K562 (cell line): ENCODE measurements around the gene HOOK1.

Experiments
- ATF3 ChIP-seq, 2 experiments: fragments of 450-650 bp in 1 of 2; sonication (generic) in 1 of 2; formaldehyde crosslinking in 1 of 2; IDR thresholded peaks in 1 of 2; conservative IDR thresholded peaks in 1 of 2; 2 replicates each; pipeline versions ENCODE4 v1.6.1 to v1.8.1; 2016 to 2023; ENCODE audit warnings: mild to moderate bottlenecking in 2 of 2, moderate library complexity in 2 of 2, inconsistent platforms in 1 of 2, missing genetic modification reagents in 1 of 2
- CTCF ChIP-seq, 3 experiments: IDR thresholded peaks in 2 of 3; conservative IDR thresholded peaks in 1 of 3; 2 replicates each; pipeline ENCODE4 v1.5.1; 2011 to 2012; ENCODE audit warnings: low read length in 3 of 3, mild to moderate bottlenecking in 3 of 3, control low read depth in 2 of 3, improper control_type of control experiment in 1 of 3, inconsistent platforms in 1 of 3, low read depth in 1 of 3, mixed read lengths in 1 of 3, moderate library complexity in 1 of 3; ENCODE audit not compliant: insufficient read depth in 2 of 3
- ELF2 ChIP-seq: fragments of 250-450 bp; sonication (Bioruptor Pico); IDR thresholded peaks from 2 replicates; pipeline ENCODE4 v1.5.0; 2021; ENCODE audit warnings: mild to moderate bottlenecking
- MAFG ChIP-seq: fragments of 450-650 bp; conservative IDR thresholded peaks from 2 replicates; pipeline ENCODE4 v1.6.1; 2016; ENCODE audit warnings: missing genetic modification characterization, missing compliant biosample characterization
- NR3C1 ChIP-seq: sonication (generic); formaldehyde crosslinking; IDR thresholded peaks from 2 replicates; pipeline ENCODE4 v1.8.1; 2022; ENCODE audit warnings: missing genetic modification reagents
- POLR2A ChIP-seq: fragments of 450-650 bp; conservative IDR thresholded peaks from 2 replicates; pipeline ENCODE4 v1.6.1; 2016
- YY1 ChIP-seq, 3 experiments: IDR thresholded peaks; 2 replicates each; pipeline ENCODE4 v1.6.1; 2011; ENCODE audit warnings: low read length in 2 of 3, mild to moderate bottlenecking in 2 of 3, moderate library complexity in 2 of 3, borderline replicate concordance in 1 of 3, control low read depth in 1 of 3, low read depth in 1 of 3; ENCODE audit not compliant: insufficient read depth in 3 of 3, insufficient replicate concordance in 2 of 3, control insufficient read depth in 1 of 3, insufficient read length in 1 of 3; ENCODE audit errors: extremely low read depth in 1 of 3
- ZNF75A ChIP-seq: fragments of 450-650 bp; formaldehyde crosslinking; IDR thresholded peaks from 2 replicates; pipeline ENCODE4 v1.4.0; 2020; ENCODE audit warnings: mild to moderate bottlenecking

- TF ChIP-seq POLR2A, result no peak
- TF ChIP-seq YY1 (IDR thresholded peaks at IDR 0.05; ENCODE audit: borderline replicate concordance in 1 of 3, control insufficient read depth in 1 of 3, extremely low read depth in 1 of 3, insufficient read depth in 3 of 3, insufficient read length in 1 of 3, insufficient replicate concordance in 2 of 3, low read depth in 1 of 3, low read length in 2 of 3), result no peak
- no peak for TF ChIP-seq ELF2 (CRISPR knock-in tag)
- no peak for TF ChIP-seq ZNF75A (CRISPR knock-in tag)
- no peak for TF ChIP-seq CTCF (IDR thresholded peaks at IDR 0.05 in 2 of 3, conservative IDR thresholded peaks at IDR 0.05 in 1 of 3; ENCODE audit: insufficient read depth in 2 of 3, low read depth in 1 of 3, low read length in 3 of 3)
- no peak for TF ChIP-seq ATF3 (IDR thresholded peaks at IDR 0.05)
- no peak for TF ChIP-seq ATF3 (CRISPR knock-in tag; conservative IDR thresholded peaks at IDR 0.05)
- TF ChIP-seq MAFG (tag), result no peak
- no peak for TF ChIP-seq NR3C1 (CRISPR knock-in tag)
Measured at GRCh38 chr1:59804301-59804700, 10.4 kb upstream of the HOOK1 start.
